Panc1 (cell line): ENCODE measurements around the gene MRGPRD. TPM values are rescaled to one million over a fixed set of nuclear protein-coding genes. Genes with fewer than 3 reads are reported as not detected.

ENCODE experiments used
- ATAC-seq: fragments of 200-7000 bp; cut with Tn5 transposase; 2 replicates; pipeline ENCODE4 v1.9.1; 2020; ENCODE audit warnings: mild to moderate bottlenecking, moderate library complexity
- BruUV-seq: library from RNA; stranded (reverse); fragments of 400-500 nt; replicated peaks from 2 replicates; lab custom pipeline; 2021; lab: Mats Ljungman, UMichigan
- CTCF ChIA-PET: fragments of 300-600 bp; sonication (Branson Sonifier 250); formaldehyde crosslinking; loops from one replicate; lab custom pipeline; 2022; ENCODE audit warnings: antibody characterized with exemption; lab: Charles Lee
- POLR2A ChIA-PET: fragments of 300-600 bp; sonication (Branson Sonifier 250); formaldehyde crosslinking; loops from one replicate; lab custom pipeline; 2022; ENCODE audit warnings: antibody characterized with exemption; lab: Charles Lee
- DNase-seq: peaks from one replicate; pipeline ENCODE4 v3.0.0-alpha.2; 2010; ENCODE audit warnings: low read depth, low spot score
- H3K27ac ChIP-seq: 2 replicates; pipeline ENCODE4 v1.5.1; 2011; ENCODE audit warnings: mild to moderate bottlenecking, low read length, inconsistent platforms
- H3K27me3 ChIP-seq: fragments of 200-500 bp; sonication (Bioruptor generic); 2 replicates; pipeline ENCODE4 v1.6.0; 2014; ENCODE audit warnings: low read length, inconsistent platforms; ENCODE audit not compliant: control insufficient read depth, insufficient read depth
- H3K36me3 ChIP-seq: fragments of 200-500 bp; sonication (Bioruptor generic); 2 replicates; pipeline ENCODE4 v1.5.1; 2014; ENCODE audit warnings: inconsistent platforms, mild to moderate bottlenecking, low read length, moderate library complexity; ENCODE audit not compliant: control insufficient read depth, insufficient read depth
- H3K4me1 ChIP-seq: 2 replicates; pipeline ENCODE4 v1.5.1; 2011; ENCODE audit warnings: inconsistent platforms, mild to moderate bottlenecking, low read length, moderate library complexity; ENCODE audit not compliant: control insufficient read depth, insufficient read depth
- H3K4me3 ChIP-seq, 2 experiments: 2 replicates each; pipeline ENCODE4 v1.5.1; 2011 to 2012; ENCODE audit warnings: low read depth in 2 of 2, low read length in 2 of 2, mild to moderate bottlenecking in 2 of 2, inconsistent platforms in 1 of 2, moderate library complexity in 1 of 2
- H3K9me3 ChIP-seq: fragments of 200-500 bp; sonication (Bioruptor generic); 2 replicates; pipeline ENCODE4 v1.5.1; 2014; ENCODE audit warnings: low read depth, mild to moderate bottlenecking, inconsistent platforms, low read length, moderate library complexity; ENCODE audit not compliant: control insufficient read depth, insufficient read depth
- CTCF ChIP-seq: fragments of 450-650 bp; IDR thresholded peaks from 2 replicates; pipeline ENCODE4 v1.5.1; 2017; ENCODE audit warnings: mild to moderate bottlenecking
- POLR2AphosphoS5 ChIP-seq: IDR thresholded peaks from 2 replicates; pipeline ENCODE4 v1.6.1; 2012; ENCODE audit warnings: mild to moderate bottlenecking, low read depth, low read length, moderate library complexity
- REST ChIP-seq, 2 experiments: IDR thresholded peaks; 2 replicates each; pipeline ENCODE4 v1.6.1; 2011 to 2012; ENCODE audit warnings: low read depth in 2 of 2, control low read depth in 1 of 2, low read length in 1 of 2, mild to moderate bottlenecking in 1 of 2, moderate library complexity in 1 of 2; ENCODE audit not compliant: insufficient read depth in 1 of 2
- SIN3A ChIP-seq: IDR thresholded peaks from 2 replicates; pipeline ENCODE4 v1.6.1; 2012; ENCODE audit warnings: low read depth, mild to moderate bottlenecking, low read length, moderate library complexity, borderline replicate concordance; ENCODE audit not compliant: insufficient read depth
- TCF7L2 ChIP-seq: IDR thresholded peaks from 2 replicates; pipeline ENCODE4 v1.6.1; 2011; ENCODE audit warnings: mild to moderate bottlenecking, low read depth, low read length, inconsistent platforms
- in situ Hi-C: cut with HindIII; loops from 2 replicates; pipeline ENCODE4 v1.10.0; 2016; ENCODE audit warnings: low sequenced_read_pairs, low pct_unique_long_range_greater_than_20kb
- intact Hi-C: fragments of 100-400 bp; cut with micrococcal nuclease; formaldehyde crosslinking; loops from one replicate; pipeline ENCODE4 v1.10.0; 2022; ENCODE audit not compliant: unreplicated experiment
- total RNA-seq: library from RNA; stranded (reverse); gene quantifications from one replicate; pipeline ENCODE4 v1.2.1, GENCODE V29; 2021; ENCODE audit not compliant: unreplicated experiment

MRGPRD gene
- total RNA-seq, 1 experiment from 2014 or later, result not detected

- H3K4me1 ChIP-seq, result no peaks in the 10 kb centered on the region
- no peaks in the 10 kb centered on the region for H3K27me3 ChIP-seq
- intact Hi-C loops (no loop called here), in situ Hi-C loops (no loop called here)
- TF ChIP-seq CTCF (no peak), TCF7L2 (no peak), SIN3A (no peak), REST (IDR thresholded peaks at IDR 0.05; ENCODE audit: insufficient read depth in 1 of 2, low read depth in 2 of 2, low read length in 1 of 2) (no peak), POLR2AphosphoS5 (no peak)
- no peak overlapping the region for H3K27ac ChIP-seq
- ChIA-PET POLR2A (no interaction called here), CTCF (interaction anchor here (0.6 to 0.7 kb wide), 3 partner anchors 61 to 855 kb away, joined by 3 to 8 read pairs (median 4); no protein-coding TSS in a partner anchor)
- DNase-seq, result no peak
- H3K36me3 ChIP-seq, result no peaks in the 10 kb centered on the region
- no peaks in the 10 kb centered on the region for H3K9me3 ChIP-seq
- no peak overlapping the region for H3K4me3 ChIP-seq
- ATAC-seq, result no peak; the same call in 1 of the 2 replicates
- no TSS peak for BruUV-seq
Observed at GRCh38 chr11:68946416-68947090, 34.2 kb downstream of the MRGPRD start.

- TF ChIP-seq SIN3A (no peak), POLR2AphosphoS5 (no peak), TCF7L2 (no peak), CTCF (no peak)
- Histone ChIP-seq H3K9me3 (no peaks in the 10 kb centered on the region), H3K4me3 (no peak overlapping the region), H3K27ac (no peak overlapping the region), H3K4me1 (no peaks in the 10 kb centered on the region), H3K27me3 (no peaks in the 10 kb centered on the region), H3K36me3 (no peaks in the 10 kb centered on the region)
- ATAC-seq, result peak; percentile 22; the same call in 1 of the 2 replicates
- ChIA-PET POLR2A (interaction anchor here (0.6 kb wide), 1 partner anchor 87 kb away, joined by 3 read pairs; no protein-coding TSS in a partner anchor), CTCF (no interaction called here)
- no peak for DNase-seq
- in situ Hi-C loops (no loop called here), intact Hi-C loops (no loop called here)
- BruUV-seq, result no TSS peak
Observed at GRCh38 chr11:68942751-68943271, 38.0 kb downstream of the MRGPRD start.
